IPS-NIHi11 (cell line): ENCODE measurements around the gene CYYR1.
A peak's percentile ranks its signal among the peaks of the same experiment; 100 is the strongest.

Source experiments
- DNase-seq: peaks from one replicate; pipeline ENCODE4 v3.0.0; 2012; ENCODE audit warnings: mixed read lengths, low spot score

CYYR1 gene

GRCh38 chr21:26572702-26573381, at the start of gene CYYR1:
Gene CYYR1 (minus strand): TSS chr21:26573286. CDS start chr21:26572940, 346 bp downstream.
- DNase-seq, result peak; percentile 69

DNA sequence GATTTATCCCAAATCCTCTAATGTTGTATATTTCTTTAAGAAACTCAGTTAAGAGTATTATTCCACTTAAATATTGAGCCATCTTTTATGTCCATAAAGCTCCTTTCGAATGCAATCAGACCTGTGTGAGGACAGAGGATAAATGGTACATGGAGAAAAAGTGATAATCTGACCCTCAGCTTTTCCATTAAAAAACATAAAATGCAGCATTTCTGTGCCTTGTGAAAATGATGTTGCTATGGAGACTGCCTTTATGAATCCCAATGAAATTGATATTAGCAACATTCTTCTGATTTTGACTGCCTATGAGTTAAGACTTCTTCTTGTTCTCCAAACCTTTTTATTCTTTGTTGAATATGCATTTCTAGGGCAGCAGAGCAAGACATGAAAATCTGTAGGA, 44.1 kb upstream of the CYYR1 start:
- no peak for DNase-seq

- DNase-seq, result no peak
Observed at GRCh38 chr21:26614251-26614650, 41.2 kb upstream of the CYYR1 start.

DNA sequence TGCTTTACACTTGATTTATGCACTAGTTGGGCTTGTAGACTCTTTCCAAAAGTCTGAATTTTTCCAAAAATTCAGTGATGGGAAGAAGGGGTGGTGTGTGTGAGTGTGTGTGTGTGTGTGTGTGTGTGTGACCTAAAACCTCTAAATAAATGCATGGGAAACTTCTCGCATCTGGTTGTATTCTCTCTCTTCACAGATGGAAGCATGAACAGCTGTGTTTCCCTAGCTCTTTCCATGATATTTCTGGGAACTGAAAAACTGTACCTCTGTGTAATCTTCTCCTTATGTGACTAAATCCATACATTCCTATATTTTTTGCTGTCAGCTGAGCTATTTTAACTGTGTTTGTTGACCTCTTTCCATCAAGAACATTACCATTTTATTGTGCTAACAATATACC, 26.2 kb upstream of the CYYR1 start:
- no peak for DNase-seq

DNA sequence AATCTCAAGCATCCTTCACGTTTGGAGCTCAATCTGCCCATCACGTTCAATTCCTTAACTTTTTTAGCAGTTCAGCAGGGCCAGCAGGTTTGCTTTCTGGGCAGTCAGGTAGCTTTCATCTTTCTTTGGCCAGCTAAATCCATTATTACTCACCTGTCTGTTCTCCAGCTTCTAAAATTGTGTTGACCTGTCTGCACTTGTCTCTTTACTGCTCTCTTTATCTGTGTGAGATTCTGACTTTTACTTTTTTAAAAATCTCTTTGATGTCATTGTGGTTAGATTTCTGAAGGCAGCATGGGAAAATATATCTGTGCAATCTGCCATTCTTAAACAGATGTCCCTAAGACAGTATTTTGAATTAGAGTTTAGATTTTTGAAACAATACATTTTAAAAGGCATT, 24.9 kb upstream of the CYYR1 start:
- DNase-seq, result no peak

DNA sequence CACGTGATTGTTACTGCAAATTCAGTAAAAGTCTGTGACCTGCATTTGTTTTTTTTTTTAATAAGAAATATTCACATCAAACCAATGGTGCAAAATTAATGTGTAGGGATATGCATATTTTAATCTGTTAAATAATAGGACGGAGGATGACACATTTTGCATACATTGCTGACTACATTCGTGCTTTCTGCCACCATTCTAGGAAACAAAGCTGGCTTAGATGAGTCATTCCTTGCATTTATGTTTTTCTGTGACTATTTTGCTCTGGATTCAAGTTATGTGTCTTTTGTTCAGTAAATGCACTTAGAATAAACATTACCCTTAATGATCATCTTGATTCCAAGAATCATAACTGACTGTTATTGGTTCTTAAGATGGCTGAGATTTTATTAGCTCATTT, 23.9 kb upstream of the CYYR1 start:
- no peak for DNase-seq

DNA sequence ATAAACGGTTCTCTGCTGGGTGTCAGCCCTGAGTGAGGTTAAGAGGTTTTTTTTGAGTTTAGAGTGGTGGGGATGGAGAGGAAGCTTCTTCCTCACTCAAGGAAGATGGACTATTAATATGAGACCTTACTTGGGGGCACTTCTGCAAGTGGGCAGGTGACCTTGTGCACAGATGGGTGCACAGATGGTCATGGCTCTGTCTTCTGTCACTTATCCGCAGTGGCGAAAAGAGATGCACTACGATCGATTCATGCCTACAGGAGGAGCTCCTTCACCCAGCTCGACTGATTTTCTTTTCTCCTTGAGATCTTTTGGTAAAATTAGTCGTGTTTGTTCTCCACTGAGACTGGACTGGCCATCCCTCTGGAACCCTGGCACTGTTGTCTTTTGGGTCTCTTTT, 22.9 kb upstream of the CYYR1 start:
- DNase-seq, result no peak

- DNase-seq, result no peak
Observed at GRCh38 chr21:26593800-26594199, 20.7 kb upstream of the CYYR1 start.

- DNase-seq, result no peak
Observed at GRCh38 chr21:26591543-26591942, 18.5 kb upstream of the CYYR1 start.

DNA sequence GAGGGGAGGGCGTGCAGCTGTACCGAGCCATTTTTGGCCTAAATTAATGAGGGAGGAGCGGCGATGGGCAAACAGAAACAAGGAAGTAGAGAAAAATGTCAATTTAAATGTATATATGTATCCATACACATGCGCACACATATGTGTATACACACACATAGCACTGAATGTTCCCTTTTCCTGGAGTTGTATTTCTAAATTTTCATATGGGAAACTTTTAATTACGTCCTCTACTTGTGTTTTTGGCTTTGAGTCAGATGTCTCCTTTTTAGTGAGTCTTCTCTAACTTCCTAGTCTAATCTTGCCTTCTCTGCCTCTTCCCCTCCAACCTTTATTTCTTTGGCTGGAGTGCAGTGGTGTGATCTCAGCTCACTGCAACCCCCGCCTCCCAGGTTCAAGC, 15.4 kb upstream of the CYYR1 start:
- no peak for DNase-seq

- DNase-seq, result no peak
Observed at GRCh38 chr21:26587736-26588201, 14.7 kb upstream of the CYYR1 start.

DNA sequence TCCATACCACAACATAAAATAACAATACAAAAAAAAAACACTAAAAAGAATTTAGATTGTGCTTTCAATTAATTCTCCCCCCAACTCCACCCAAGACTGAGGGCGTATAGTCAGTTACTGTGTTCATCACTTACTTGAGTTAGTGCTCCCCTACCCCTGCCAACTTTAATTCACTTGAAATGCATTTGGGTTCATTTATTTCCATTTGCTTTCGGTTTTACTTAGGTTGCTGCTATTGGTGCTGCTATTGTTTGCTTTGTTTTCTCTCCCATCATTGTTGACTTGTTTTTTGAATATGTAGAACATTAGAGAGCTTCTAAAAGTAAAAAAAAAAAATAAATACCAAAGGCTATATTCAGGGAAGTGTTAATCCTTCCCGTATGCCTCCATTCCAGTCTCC, 10.7 kb upstream of the CYYR1 start:
- no peak for DNase-seq

GRCh38 chr21:26581818-26582217, 8.7 kb upstream of the CYYR1 start:
- DNase-seq, result no peak

GRCh38 chr21:26572076-26572701, 897 bp downstream of the CYYR1 start:
- DNase-seq, result no peak

GRCh38 chr21:26570203-26570602, 2.9 kb downstream of the CYYR1 start:
- DNase-seq, result peak; percentile 10

- DNase-seq, result no peak
Observed at GRCh38 chr21:26565546-26565945, 7.5 kb downstream of the CYYR1 start.

- DNase-seq, result no peak
Observed at GRCh38 chr21:26565111-26565510, 8.0 kb downstream of the CYYR1 start.

- DNase-seq, result no peak
Observed at GRCh38 chr21:26563856-26564503, 9.1 kb downstream of the CYYR1 start.

GRCh38 chr21:26560612-26561011, 12.5 kb downstream of the CYYR1 start:
- no peak for DNase-seq

DNA sequence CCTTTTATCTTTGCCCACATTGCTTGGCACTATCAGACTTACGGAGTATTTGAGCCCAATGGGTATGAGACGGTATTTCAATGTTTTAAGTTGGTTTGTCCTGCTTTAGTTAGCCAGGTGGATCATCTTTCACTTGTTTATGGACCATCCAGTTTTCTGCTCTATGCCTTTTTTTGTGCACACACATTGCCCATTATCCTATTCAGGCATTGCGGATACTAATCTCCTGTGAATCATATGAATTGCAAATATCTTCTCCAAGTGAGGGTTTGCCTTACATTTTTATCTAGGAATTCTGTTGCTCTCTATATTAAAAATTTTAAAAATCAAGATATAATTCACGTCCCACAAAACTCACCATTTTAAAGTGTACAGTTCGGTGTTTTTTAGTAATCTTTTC, 14.0 kb downstream of the CYYR1 start:
- no peak for DNase-seq

- DNase-seq, result no peak
Observed at GRCh38 chr21:26557106-26557505, 16.0 kb downstream of the CYYR1 start.

- no peak for DNase-seq
Observed at GRCh38 chr21:26555540-26556146, 17.4 kb downstream of the CYYR1 start.

- no peak for DNase-seq
Observed at GRCh38 chr21:26554365-26554764, 18.7 kb downstream of the CYYR1 start.
